Measurements from ENCODE around the gene GNAO1.

Gene GNAO1

DNA sequence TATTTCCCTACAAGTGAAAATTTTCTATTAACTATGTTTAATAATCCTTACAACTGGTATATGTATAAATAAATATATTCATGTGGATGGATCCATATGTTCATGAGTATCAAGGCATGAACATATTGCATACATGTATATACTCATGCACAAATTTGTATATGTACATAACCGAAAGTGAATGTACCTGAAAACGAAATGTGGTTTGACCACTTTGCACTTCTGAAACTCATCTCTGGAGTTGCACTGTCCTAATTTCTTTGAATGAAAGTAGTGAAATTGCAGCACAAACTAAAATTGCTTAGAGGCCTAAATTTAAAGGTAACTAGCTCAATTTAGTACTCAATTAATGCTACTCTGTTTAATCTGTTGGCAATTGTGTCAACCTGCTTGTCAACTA, 27.4 kb upstream of the GNAO1 start:
- DNase-seq (ENCODE audit: low read depth), result no peak
- H3K4me3 ChIP-seq (ENCODE audit: low read depth, low read length), result no peak overlapping the region
- TF ChIP-seq, protein P1, sequence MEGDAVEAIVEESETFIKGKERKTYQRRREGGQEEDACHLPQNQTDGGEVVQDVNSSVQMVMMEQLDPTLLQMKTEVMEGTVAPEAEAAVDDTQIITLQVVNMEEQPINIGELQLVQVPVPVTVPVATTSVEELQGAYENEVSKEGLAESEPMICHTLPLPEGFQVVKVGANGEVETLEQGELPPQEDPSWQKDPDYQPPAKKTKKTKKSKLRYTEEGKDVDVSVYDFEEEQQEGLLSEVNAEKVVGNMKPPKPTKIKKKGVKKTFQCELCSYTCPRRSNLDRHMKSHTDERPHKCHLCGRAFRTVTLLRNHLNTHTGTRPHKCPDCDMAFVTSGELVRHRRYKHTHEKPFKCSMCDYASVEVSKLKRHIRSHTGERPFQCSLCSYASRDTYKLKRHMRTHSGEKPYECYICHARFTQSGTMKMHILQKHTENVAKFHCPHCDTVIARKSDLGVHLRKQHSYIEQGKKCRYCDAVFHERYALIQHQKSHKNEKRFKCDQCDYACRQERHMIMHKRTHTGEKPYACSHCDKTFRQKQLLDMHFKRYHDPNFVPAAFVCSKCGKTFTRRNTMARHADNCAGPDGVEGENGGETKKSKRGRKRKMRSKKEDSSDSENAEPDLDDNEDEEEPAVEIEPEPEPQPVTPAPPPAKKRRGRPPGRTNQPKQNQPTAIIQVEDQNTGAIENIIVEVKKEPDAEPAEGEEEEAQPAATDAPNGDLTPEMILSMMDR (IDR thresholded peaks at IDR 0.05; ENCODE audit: low read depth, low read length, missing control alignments), result no peak
- in situ Hi-C loops (cut with HindIII; ENCODE audit: low sequenced_read_pairs), result no loop called here

DNA sequence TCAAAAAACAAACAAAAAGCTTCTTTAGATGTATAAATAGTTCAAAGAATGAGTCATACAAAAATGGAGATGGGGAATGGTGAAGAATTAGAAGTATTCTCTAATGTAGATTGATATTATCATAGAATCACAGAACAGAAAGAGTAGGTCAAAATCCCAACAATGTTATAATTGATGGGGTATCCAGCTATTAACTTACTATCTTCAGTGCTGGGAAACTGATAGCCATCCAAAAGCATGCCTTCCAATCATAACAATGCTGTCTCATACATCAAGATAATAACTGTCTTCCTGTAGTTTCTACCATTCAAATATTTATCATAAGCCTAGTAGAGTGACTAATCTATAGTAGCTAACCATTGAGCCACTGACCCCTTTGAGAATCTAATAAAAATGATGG, 26.7 kb upstream of the GNAO1 start:
- TF ChIP-seq, protein P1 (IDR thresholded peaks at IDR 0.05; ENCODE audit: low read depth, low read length, missing control alignments), result no peak
- no peak for DNase-seq (ENCODE audit: low read depth)
- H3K4me3 ChIP-seq (ENCODE audit: low read depth, low read length), result no peak overlapping the region
- in situ Hi-C loops (cut with HindIII; ENCODE audit: low sequenced_read_pairs), result no loop called here

DNA sequence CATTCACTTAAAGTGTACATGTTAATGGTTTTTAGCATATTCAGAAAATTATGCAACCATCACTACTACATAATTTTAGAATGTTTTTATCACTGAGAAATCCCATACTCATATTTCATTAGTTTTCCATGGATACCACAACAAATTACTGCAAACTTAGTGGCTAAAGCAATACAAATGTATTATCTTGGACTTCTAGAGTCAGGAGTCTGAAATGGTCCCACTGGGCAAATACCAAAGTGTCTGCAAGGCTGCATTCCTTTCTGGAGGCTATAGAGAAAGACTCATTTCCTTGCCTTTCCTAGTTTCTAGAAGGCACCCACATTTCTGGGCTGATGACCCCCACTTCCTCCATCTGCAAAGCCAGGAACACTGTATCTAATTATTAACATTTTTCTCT, 16.9 kb upstream of the GNAO1 start:
- in situ Hi-C loops (cut with HindIII; ENCODE audit: low sequenced_read_pairs), result no loop called here
- DNase-seq (ENCODE audit: low read depth), result no peak
- TF ChIP-seq, protein P1 (IDR thresholded peaks at IDR 0.05; ENCODE audit: low read depth, low read length, missing control alignments), result no peak
- no peak overlapping the region for H3K4me3 ChIP-seq (ENCODE audit: low read depth, low read length)

DNA sequence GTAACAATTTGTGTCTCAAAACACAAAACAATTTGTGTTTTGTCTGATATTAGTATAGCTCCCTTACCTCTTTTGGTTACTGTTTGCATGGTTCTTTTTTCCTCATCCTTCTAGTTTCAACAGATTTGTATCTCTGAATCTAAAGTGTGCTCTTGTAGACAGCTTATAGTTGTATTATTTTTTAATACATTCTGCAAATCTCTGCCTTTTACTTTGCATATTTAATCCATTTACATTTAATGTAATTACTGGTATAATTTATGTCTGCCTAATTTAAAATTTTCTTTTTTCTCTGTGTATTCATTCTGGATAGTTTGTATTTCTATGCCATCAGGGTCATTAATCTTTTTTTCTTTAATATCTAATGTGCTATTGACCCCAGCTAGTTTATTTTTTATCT, 9.9 kb upstream of the GNAO1 start:
- DNase-seq (ENCODE audit: low read depth), result no peak
- H3K4me3 ChIP-seq (ENCODE audit: low read depth, low read length), result no peak overlapping the region
- TF ChIP-seq, protein P1 (IDR thresholded peaks at IDR 0.05; ENCODE audit: low read depth, low read length, missing control alignments), result no peak
- in situ Hi-C loops (cut with HindIII; ENCODE audit: low sequenced_read_pairs), result no loop called here

DNA sequence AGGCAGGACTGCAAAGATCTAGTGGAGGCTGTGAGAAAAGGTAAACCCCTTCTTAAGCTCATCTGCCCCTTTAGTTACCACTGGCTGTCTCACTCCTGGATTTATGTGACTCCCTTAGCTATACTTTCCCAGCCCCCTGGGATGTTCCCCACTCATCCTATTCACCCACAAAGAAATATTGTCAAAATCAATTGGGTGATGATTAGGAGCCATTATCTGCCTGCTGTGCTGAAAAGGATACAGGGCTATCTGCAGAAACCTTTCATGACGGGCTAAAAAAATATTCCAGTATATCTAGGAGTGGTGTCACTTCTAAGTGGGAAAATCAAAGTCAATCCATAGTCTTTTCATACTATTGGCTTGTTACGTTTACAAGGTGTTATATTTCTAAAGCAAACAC, 8.0 kb upstream of the GNAO1 start:
- no peak overlapping the region for H3K4me3 ChIP-seq (ENCODE audit: low read depth, low read length)
- no peak for DNase-seq (ENCODE audit: low read depth)
- in situ Hi-C loops (cut with HindIII; ENCODE audit: low sequenced_read_pairs), result no loop called here

DNA sequence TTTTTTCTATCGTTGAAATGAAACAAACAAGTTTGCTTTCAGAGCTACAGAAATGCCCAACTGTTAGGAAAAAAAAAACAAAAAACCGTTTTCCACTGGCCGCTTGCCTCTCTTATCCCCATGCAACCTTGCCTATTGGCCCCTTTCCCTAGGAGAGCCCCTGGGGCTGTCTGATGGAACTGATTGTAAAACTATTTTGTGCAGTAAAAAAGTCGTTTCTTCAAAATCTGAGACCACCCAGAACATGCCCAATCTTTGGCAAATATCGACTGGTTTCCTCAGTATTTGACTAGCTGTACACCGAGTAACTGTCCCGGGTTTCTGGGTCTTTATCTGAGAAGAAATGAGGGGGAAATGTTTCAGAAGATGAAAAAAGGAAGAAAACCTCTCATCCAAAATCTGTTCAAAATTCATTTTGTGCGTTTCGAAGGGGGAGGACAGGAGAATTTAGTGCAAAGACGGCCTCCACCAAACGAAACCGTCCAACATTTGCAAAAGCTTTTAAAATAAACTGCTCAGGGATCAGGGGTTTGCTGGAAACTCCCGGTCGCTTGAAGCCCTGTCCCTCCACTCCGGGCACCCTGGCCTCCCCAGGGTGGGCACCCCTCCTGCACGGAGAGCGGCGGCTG, 1.1 kb upstream of the GNAO1 start:
- in situ Hi-C loops (cut with HindIII; ENCODE audit: low sequenced_read_pairs), result no loop called here
- peak overlapping the region; percentile 32 for H3K4me3 ChIP-seq (ENCODE audit: low read depth, low read length)
- TF ChIP-seq, protein P1 (IDR thresholded peaks at IDR 0.05; ENCODE audit: low read depth, low read length, missing control alignments), result no peak
- DNase-seq (ENCODE audit: low read depth), result no peak

More for the DNA sequence above, 8.0 kb upstream of the GNAO1 start:
- TF ChIP-seq, protein P1 (IDR thresholded peaks at IDR 0.05; ENCODE audit: low read depth, low read length, missing control alignments), result no peak

Measured in astrocyte of the cerebellum (primary cell).